ENCODE measurements around the gene GATM.
"Not testable (repeated sequence)": the region's sequence is repeated elsewhere in the genome, so short reads cannot be mapped to it uniquely, and the experiment has no call there.

GATM gene

DNA sequence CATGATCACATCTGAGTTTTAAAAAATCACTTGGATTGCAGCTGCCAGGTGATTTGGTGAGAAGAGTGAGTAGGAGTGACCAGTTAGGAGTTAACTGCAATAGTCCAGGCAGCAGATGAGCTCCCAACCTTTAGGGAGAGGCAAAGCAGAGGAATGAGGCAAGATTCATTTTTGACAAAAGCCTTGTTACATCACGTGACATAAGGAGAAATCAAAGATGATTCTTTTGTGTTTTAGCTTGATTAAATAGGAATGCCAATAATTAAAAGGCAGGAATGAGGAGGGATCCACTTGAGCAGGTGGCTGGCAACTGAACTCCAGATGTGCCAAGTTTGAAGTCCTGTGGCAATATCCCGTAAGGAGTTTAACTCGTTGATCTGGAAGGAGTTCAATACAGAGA lies 2.5 kb downstream of the GATM start:
- Histone ChIP-seq H3K27me3 (ENCODE audit: control insufficient read depth in 1 of 2, insufficient read depth in 2 of 2, low read length in 2 of 2) (no peaks in the 10 kb centered on the region), H3K27ac (ENCODE audit: low read depth, low read length) (no peak overlapping the region)

DNA sequence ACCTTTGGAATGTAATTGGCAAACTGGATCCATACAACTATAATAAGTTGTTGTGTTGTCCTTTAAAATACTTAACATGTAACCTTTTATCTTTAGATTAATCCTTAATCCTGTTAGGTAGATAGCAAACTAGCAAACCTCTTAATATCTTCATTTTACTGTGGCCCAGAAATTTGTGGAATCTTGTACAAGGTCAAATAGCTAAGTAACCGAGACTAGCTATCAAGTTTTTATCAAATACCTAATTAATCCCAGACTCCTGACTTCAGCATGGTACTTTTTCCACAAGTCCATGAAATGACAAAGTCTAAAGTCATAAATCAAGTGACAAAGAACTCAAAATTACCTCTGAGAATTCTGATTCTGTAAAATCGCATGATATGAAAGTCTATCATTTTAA lies 4.4 kb downstream of the GATM start:
- Histone ChIP-seq H3K9ac (ENCODE audit: low read depth in 1 of 2, low read length in 2 of 2) (no peak overlapping the region), H3K27me3 (ENCODE audit: control insufficient read depth in 1 of 2, insufficient read depth in 2 of 2, low read length in 2 of 2) (peaks cover 0 to 3% of the 10 kb centered on the region in 2 donors), H3K27ac (ENCODE audit: low read depth, low read length) (no peak overlapping the region), H3K36me3 (ENCODE audit: control insufficient read depth in 1 of 2, insufficient read depth in 2 of 2, low read length in 2 of 2) (peaks cover 7 to 18% of the 10 kb centered on the region in 2 donors), H3K4me1 (ENCODE audit: control insufficient read depth in 1 of 2, insufficient read depth in 2 of 2, low read length in 2 of 2) (peaks cover 43 to 46% of the 10 kb centered on the region in 2 donors), H3K4me3 (ENCODE audit: low read depth in 1 of 2, low read length in 2 of 2) (peak overlapping the region in 1 of 2 donors; percentile 4), H3K9me3 (ENCODE audit: control insufficient read depth in 1 of 2, low read length in 2 of 2) (no peaks in the 10 kb centered on the region)

More for the DNA sequence above, 2.5 kb downstream of the GATM start:
- H3K9me3 ChIP-seq (ENCODE audit: control insufficient read depth in 1 of 2, low read length in 2 of 2) = no peaks in the 10 kb centered on the region
- H3K9ac ChIP-seq (ENCODE audit: low read depth in 1 of 2, low read length in 2 of 2) = peak overlapping the region in 1 of 2 donors; percentile 81
- H3K36me3 ChIP-seq (ENCODE audit: control insufficient read depth in 1 of 2, insufficient read depth in 2 of 2, low read length in 2 of 2) = peaks cover 0 to 11% of the 10 kb centered on the region in 2 donors
- H3K4me1 ChIP-seq (ENCODE audit: control insufficient read depth in 1 of 2, insufficient read depth in 2 of 2, low read length in 2 of 2) = peaks cover 43 to 46% of the 10 kb centered on the region in 2 donors
- H3K4me3 ChIP-seq (ENCODE audit: low read depth in 1 of 2, low read length in 2 of 2) = peak overlapping the region; percentile 74 to 75

DNA sequence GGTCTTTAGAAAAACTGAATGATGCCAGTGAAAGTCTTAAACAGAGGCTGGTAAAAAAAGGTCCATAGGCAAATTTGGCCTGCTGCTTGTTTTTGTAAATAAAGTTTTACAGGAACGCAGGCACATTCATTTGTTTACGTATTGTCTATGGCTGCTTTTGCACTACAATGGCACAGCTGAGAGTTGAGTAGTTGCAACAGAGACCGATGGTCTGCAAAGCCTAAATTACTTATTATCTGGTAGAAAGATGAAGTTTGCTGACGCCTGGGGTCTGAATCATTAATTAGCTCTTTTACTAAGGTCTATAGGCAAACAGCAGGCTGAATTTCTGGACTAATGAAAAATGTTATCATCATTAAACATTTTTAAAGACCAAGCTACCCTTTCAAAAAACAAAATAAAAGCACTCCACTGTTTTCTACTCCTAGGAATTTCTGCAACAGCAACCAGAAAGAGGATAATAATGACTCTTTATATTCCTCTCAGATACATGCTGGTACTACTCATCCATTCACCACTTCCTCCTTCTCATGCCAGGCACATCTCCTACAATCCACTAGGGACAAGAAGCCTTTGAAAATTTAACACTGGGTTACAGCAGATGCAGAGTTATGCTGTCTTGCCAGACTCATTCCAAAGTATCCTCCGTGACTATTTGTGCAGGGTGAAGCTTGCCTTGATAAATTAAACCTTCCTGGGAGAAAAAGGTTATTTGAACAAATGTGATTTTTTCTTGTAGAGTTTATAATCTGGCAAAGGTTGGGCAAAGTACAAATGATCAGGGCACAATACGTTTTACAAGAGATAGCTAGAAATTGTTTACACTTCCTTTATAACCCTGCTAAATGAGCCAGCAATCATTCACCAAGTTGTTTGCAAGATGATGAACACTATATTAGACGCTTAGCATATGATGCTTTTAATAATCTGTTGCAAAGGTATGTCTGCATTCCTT lies 6.0 kb downstream of the GATM start:
- no peak overlapping the region for H3K27ac ChIP-seq (ENCODE audit: low read depth, low read length)
- H3K9me3 ChIP-seq (ENCODE audit: control insufficient read depth in 1 of 2, low read length in 2 of 2) = no peaks in the 10 kb centered on the region
- peaks cover 0 to 3% of the 10 kb centered on the region in 2 donors for H3K27me3 ChIP-seq (ENCODE audit: control insufficient read depth in 1 of 2, insufficient read depth in 2 of 2, low read length in 2 of 2)
- H3K36me3 ChIP-seq (ENCODE audit: control insufficient read depth in 1 of 2, insufficient read depth in 2 of 2, low read length in 2 of 2) = peaks cover 7 to 28% of the 10 kb centered on the region in 2 donors
- H3K4me1 ChIP-seq (ENCODE audit: control insufficient read depth in 1 of 2, insufficient read depth in 2 of 2, low read length in 2 of 2) = peaks cover 37 to 38% of the 10 kb centered on the region in 2 donors
- H3K4me3 ChIP-seq (ENCODE audit: low read depth in 1 of 2, low read length in 2 of 2) = no peak overlapping the region
- H3K9ac ChIP-seq (ENCODE audit: low read depth in 1 of 2, low read length in 2 of 2) = no peak overlapping the region

DNA sequence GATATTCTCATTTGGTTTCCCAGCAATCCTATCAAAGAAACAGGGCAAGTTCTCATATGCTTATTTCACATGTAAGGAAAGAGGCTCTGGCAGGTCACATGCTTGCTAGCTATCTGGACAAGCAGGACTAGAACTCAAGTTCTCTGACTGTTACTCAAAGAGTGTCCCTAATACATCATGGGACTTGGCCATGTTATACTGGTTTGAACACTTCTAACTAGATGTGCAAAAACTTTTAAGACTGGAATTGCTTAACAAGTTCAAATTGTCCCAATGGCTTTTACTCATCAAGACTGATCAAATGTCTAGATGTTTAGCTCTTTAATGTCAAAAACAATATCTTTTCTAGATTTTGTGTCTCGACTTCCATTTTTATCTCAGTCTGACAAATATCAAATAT lies 6.8 kb downstream of the GATM start:
- Histone ChIP-seq H3K4me3 (ENCODE audit: low read depth in 1 of 2, low read length in 2 of 2) (no peak overlapping the region), H3K4me1 (ENCODE audit: control insufficient read depth in 1 of 2, insufficient read depth in 2 of 2, low read length in 2 of 2) (peaks cover 29 to 31% of the 10 kb centered on the region in 2 donors), H3K9me3 (ENCODE audit: control insufficient read depth in 1 of 2, low read length in 2 of 2) (no peaks in the 10 kb centered on the region), H3K36me3 (ENCODE audit: control insufficient read depth in 1 of 2, insufficient read depth in 2 of 2, low read length in 2 of 2) (peaks cover 7 to 29% of the 10 kb centered on the region in 2 donors), H3K27ac (ENCODE audit: low read depth, low read length) (no peak overlapping the region), H3K9ac (ENCODE audit: low read depth in 1 of 2, low read length in 2 of 2) (no peak overlapping the region), H3K27me3 (ENCODE audit: control insufficient read depth in 1 of 2, insufficient read depth in 2 of 2, low read length in 2 of 2) (peaks cover 0 to 3% of the 10 kb centered on the region in 2 donors)

DNA sequence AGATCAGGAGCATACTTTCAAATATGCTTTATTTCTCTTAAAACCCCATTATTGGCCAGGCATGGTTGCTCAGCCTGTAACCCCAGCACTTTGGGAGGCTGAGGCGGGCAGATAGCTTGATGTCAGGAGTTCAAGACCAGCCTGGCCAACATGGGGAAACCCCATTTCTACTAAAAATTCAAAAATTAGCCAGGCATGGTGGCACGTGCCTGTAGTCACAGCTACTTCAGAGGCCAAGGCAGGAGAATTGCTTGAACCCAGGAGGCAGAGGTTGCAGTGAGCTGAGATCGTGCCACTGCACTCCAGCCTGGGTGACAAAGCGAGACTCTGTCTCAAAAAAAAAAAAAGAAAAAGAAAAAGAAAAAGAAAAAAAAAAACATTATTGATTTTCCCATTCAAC lies 8.3 kb downstream of the GATM start:
- not testable (repeated sequence) for H3K27ac ChIP-seq (ENCODE audit: low read depth, low read length); H3K27me3 ChIP-seq (ENCODE audit: control insufficient read depth in 1 of 2, insufficient read depth in 2 of 2, low read length in 2 of 2); H3K9me3 ChIP-seq (ENCODE audit: control insufficient read depth in 1 of 2, low read length in 2 of 2); H3K9ac ChIP-seq (ENCODE audit: low read depth in 1 of 2, low read length in 2 of 2); H3K4me3 ChIP-seq (ENCODE audit: low read depth in 1 of 2, low read length in 2 of 2)
- H3K4me1 ChIP-seq (ENCODE audit: control insufficient read depth in 1 of 2, insufficient read depth in 2 of 2, low read length in 2 of 2) = peaks cover 18 to 19% of the 10 kb centered on the region in 2 donors
- peaks cover 16 to 39% of the 10 kb centered on the region in 2 donors for H3K36me3 ChIP-seq (ENCODE audit: control insufficient read depth in 1 of 2, insufficient read depth in 2 of 2, low read length in 2 of 2)

DNA sequence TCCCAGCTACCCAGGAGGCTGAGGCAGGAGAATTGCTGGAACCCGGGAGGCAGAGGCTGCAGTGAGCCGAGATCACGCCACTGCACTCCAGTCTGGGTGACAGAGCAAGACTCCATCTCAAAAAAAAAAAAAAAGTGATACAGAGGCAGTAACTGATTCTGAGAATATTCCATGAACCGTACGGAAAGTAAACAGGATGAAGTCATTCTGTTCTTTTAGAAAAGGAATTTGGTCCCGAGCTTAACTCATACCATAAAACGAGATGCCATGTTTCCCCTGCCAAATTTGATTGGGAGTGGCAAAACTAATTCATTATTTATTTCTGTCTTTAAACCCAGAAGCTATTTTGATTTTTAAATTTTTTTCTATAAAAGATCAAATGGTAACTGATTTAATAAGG lies 11.1 kb downstream of the GATM start:
- not testable (repeated sequence) for H3K4me3 ChIP-seq (ENCODE audit: low read depth in 1 of 2, low read length in 2 of 2); H3K9me3 ChIP-seq (ENCODE audit: control insufficient read depth in 1 of 2, low read length in 2 of 2); H3K27ac ChIP-seq (ENCODE audit: low read depth, low read length); H3K9ac ChIP-seq (ENCODE audit: low read depth in 1 of 2, low read length in 2 of 2); H3K27me3 ChIP-seq (ENCODE audit: control insufficient read depth in 1 of 2, insufficient read depth in 2 of 2, low read length in 2 of 2)
- Histone ChIP-seq H3K36me3 (ENCODE audit: control insufficient read depth in 1 of 2, insufficient read depth in 2 of 2, low read length in 2 of 2) (peaks cover 27 to 65% of the 10 kb centered on the region in 2 donors), H3K4me1 (ENCODE audit: control insufficient read depth in 1 of 2, insufficient read depth in 2 of 2, low read length in 2 of 2) (peaks cover 9 to 10% of the 10 kb centered on the region in 2 donors)

DNA sequence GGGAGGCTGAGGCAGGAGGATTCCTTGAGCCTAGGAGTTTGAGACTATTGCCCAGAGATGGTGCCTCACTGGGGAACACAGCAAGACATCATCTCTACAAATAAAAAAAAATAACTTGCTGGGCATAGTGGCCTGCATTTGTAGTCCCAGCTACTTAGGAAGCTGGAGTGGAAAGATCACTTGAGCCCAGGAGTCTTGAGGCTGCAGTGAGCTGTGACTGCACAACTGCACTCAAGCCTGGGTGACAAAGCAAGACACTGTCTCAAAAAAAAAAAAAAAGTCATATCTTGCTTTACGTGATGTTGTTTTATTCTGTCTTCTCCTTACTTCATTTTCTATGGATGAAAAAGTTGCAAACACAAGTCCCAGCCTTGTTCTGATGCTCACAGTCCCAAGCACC lies 14.1 kb downstream of the GATM start:
- Histone ChIP-seq H3K9me3 (ENCODE audit: control insufficient read depth in 1 of 2, low read length in 2 of 2) (no peaks in the 10 kb centered on the region), H3K4me3 (ENCODE audit: low read depth in 1 of 2, low read length in 2 of 2) (no peak overlapping the region), H3K4me1 (ENCODE audit: control insufficient read depth in 1 of 2, insufficient read depth in 2 of 2, low read length in 2 of 2) (no peaks in the 10 kb centered on the region), H3K27me3 (ENCODE audit: control insufficient read depth in 1 of 2, insufficient read depth in 2 of 2, low read length in 2 of 2) (no peaks in the 10 kb centered on the region), H3K9ac (ENCODE audit: low read depth in 1 of 2, low read length in 2 of 2) (no peak overlapping the region), H3K36me3 (ENCODE audit: control insufficient read depth in 1 of 2, insufficient read depth in 2 of 2, low read length in 2 of 2) (peaks cover 28 to 66% of the 10 kb centered on the region in 2 donors), H3K27ac (ENCODE audit: low read depth, low read length) (no peak overlapping the region)

DNA sequence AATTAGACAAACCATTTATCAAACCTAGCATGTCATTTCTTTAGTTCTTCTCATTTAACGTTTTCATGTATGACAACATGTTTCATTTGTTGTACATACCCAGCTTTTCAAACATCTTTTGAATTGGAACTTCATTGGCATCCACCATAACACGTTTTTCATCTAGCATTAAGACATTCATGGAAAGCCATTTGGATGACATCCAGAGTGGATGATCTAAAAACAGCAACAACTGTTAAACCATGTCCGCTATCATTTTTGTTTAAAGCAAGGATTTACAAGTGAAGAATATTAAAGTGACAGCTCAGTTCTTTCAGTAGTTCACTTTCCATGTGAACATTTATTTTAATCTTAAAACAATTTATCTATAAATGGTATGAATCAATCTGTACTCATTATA lies 14.5 kb downstream of the GATM start:
- Histone ChIP-seq H3K36me3 (ENCODE audit: control insufficient read depth in 1 of 2, insufficient read depth in 2 of 2, low read length in 2 of 2) (peaks cover 26 to 63% of the 10 kb centered on the region in 2 donors), H3K4me1 (ENCODE audit: control insufficient read depth in 1 of 2, insufficient read depth in 2 of 2, low read length in 2 of 2) (no peaks in the 10 kb centered on the region), H3K4me3 (ENCODE audit: low read depth in 1 of 2, low read length in 2 of 2) (no peak overlapping the region), H3K27ac (ENCODE audit: low read depth, low read length) (no peak overlapping the region), H3K9me3 (ENCODE audit: control insufficient read depth in 1 of 2, low read length in 2 of 2) (no peaks in the 10 kb centered on the region), H3K27me3 (ENCODE audit: control insufficient read depth in 1 of 2, insufficient read depth in 2 of 2, low read length in 2 of 2) (no peaks in the 10 kb centered on the region), H3K9ac (ENCODE audit: low read depth in 1 of 2, low read length in 2 of 2) (no peak overlapping the region)

DNA sequence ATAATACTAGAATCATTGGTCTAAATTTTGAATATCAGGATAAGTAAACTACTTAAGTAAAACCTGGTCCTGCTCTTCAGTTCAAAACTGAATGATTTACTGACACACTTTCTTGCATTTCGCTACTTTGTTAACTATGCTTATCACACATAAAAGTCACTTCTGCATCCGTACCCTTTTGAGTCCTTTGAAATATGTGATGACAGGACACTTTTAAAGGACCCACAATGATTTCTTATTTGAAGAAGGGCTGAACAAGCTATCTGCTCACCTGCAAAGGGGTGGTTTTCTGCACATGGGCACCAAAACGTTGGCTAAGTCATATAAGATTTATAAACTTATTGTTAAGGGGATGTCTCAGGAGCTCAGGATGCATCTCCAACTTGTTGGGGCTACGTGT lies 15.0 kb downstream of the GATM start:
- peaks cover 26 to 62% of the 10 kb centered on the region in 2 donors for H3K36me3 ChIP-seq (ENCODE audit: control insufficient read depth in 1 of 2, insufficient read depth in 2 of 2, low read length in 2 of 2)
- no peaks in the 10 kb centered on the region for H3K4me1 ChIP-seq (ENCODE audit: control insufficient read depth in 1 of 2, insufficient read depth in 2 of 2, low read length in 2 of 2)
- H3K4me3 ChIP-seq (ENCODE audit: low read depth in 1 of 2, low read length in 2 of 2) = no peak overlapping the region
- H3K27ac ChIP-seq (ENCODE audit: low read depth, low read length) = no peak overlapping the region
- no peaks in the 10 kb centered on the region for H3K27me3 ChIP-seq (ENCODE audit: control insufficient read depth in 1 of 2, insufficient read depth in 2 of 2, low read length in 2 of 2)
- no peaks in the 10 kb centered on the region for H3K9me3 ChIP-seq (ENCODE audit: control insufficient read depth in 1 of 2, low read length in 2 of 2)
- H3K9ac ChIP-seq (ENCODE audit: low read depth in 1 of 2, low read length in 2 of 2) = no peak overlapping the region

DNA sequence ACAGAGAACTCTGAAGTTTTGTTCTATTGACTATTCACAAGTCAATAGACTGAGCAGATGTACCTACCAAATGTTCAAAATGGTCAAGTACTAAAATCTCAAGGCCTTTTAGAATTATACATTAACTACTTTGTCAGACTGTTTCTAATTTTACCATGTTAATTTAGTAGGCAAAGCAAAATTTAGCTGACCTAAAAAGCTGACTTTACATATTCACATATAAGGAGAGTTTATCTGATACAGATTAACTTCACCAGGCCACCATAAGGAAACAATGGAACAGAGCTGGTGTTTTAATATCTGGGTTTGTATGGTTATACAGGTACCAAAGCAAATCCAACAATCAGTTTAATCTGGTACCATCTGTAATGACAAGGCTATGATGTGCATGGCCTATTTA lies 15.9 kb downstream of the GATM start:
- Histone ChIP-seq H3K27ac (ENCODE audit: low read depth, low read length) (no peak overlapping the region), H3K9ac (ENCODE audit: low read depth in 1 of 2, low read length in 2 of 2) (no peak overlapping the region), H3K27me3 (ENCODE audit: control insufficient read depth in 1 of 2, insufficient read depth in 2 of 2, low read length in 2 of 2) (no peaks in the 10 kb centered on the region), H3K4me1 (ENCODE audit: control insufficient read depth in 1 of 2, insufficient read depth in 2 of 2, low read length in 2 of 2) (no peaks in the 10 kb centered on the region), H3K36me3 (ENCODE audit: control insufficient read depth in 1 of 2, insufficient read depth in 2 of 2, low read length in 2 of 2) (peaks cover 26 to 53% of the 10 kb centered on the region in 2 donors), H3K9me3 (ENCODE audit: control insufficient read depth in 1 of 2, low read length in 2 of 2) (no peaks in the 10 kb centered on the region), H3K4me3 (ENCODE audit: low read depth in 1 of 2, low read length in 2 of 2) (no peak overlapping the region)

Measured in duodenal mucosa (tissue), 2 donors.